ENCODE data around the gene DSCAM. TPM values are rescaled to one million over a fixed set of nuclear protein-coding genes. Genes with fewer than 3 reads are reported as not detected.

Gene DSCAM
- polyA plus RNA-seq, 4 donors, result under 0.01 to 0.22 (median 0.13) TPM; not detected in 1

GRCh38 chr21:40783404-40783803, 63.6 kb downstream of the DSCAM start:
- WGBS, 3 donors, result 83 to 91% (median 88%) methylated on average over 6 of the region's 6 CpGs
- H3K4me1 ChIP-seq (ENCODE audit: control insufficient read depth in 3 of 3, insufficient read depth in 2 of 3, low read depth in 1 of 3, low read length in 2 of 3), result no peaks in the 10 kb centered on the region
- H3K9me3 ChIP-seq (ENCODE audit: control insufficient read depth in 2 of 2, insufficient read depth in 1 of 2, low read depth in 1 of 2, low read length in 1 of 2), result no peaks in the 10 kb centered on the region
- no peak for DNase-seq
- H3K4me3 ChIP-seq (ENCODE audit: low read depth in 1 of 3, low read length in 3 of 3), result no peak overlapping the region
- no peak overlapping the region for H3K27ac ChIP-seq (ENCODE audit: low read depth in 1 of 3, low read length in 2 of 3)
- no peak for FAIRE-seq
- H3K36me3 ChIP-seq (ENCODE audit: control insufficient read depth in 3 of 3, insufficient read depth in 2 of 3, low read depth in 1 of 3, low read length in 3 of 3), result no peaks in the 10 kb centered on the region
- H3K27me3 ChIP-seq (ENCODE audit: control insufficient read depth in 3 of 3, insufficient read depth in 3 of 3, low read length in 3 of 3), result no peaks in the 10 kb centered on the region

GRCh38 chr21:40770435-40771055, 76.4 kb downstream of the DSCAM start:
- no peak for FAIRE-seq
- H3K27ac ChIP-seq (ENCODE audit: low read depth in 1 of 3, low read length in 2 of 3), result no peak overlapping the region

GRCh38 chr21:40769231-40769630, 77.7 kb downstream of the DSCAM start:
- H3K27me3 ChIP-seq (ENCODE audit: control insufficient read depth in 3 of 3, insufficient read depth in 3 of 3, low read length in 3 of 3), result no peaks in the 10 kb centered on the region
- H3K4me3 ChIP-seq (ENCODE audit: low read depth in 1 of 3, low read length in 3 of 3), result no peak overlapping the region
- H3K9me3 ChIP-seq (ENCODE audit: control insufficient read depth in 2 of 2, insufficient read depth in 1 of 2, low read depth in 1 of 2, low read length in 1 of 2), result no peaks in the 10 kb centered on the region
- FAIRE-seq (no peak), DNase-seq (no peak)
- H3K4me1 ChIP-seq (ENCODE audit: control insufficient read depth in 3 of 3, insufficient read depth in 2 of 3, low read depth in 1 of 3, low read length in 2 of 3), result no peaks in the 10 kb centered on the region
- WGBS, 3 donors, result 88 to 100% (median 95%) methylated on average over 1 of the region's 1 CpG
- no peak overlapping the region for H3K27ac ChIP-seq (ENCODE audit: low read depth in 1 of 3, low read length in 2 of 3)
- H3K36me3 ChIP-seq (ENCODE audit: control insufficient read depth in 3 of 3, insufficient read depth in 2 of 3, low read depth in 1 of 3, low read length in 3 of 3), result no peaks in the 10 kb centered on the region

More at GRCh38 chr21:40770435-40771055, 76.4 kb downstream of the DSCAM start:
- WGBS, 3 donors, result 39 to 52% (median 43%) methylated on average over 5 of the region's 5 CpGs
- no peaks in the 10 kb centered on the region for H3K4me1 ChIP-seq (ENCODE audit: control insufficient read depth in 3 of 3, insufficient read depth in 2 of 3, low read depth in 1 of 3, low read length in 2 of 3)
- no peaks in the 10 kb centered on the region for H3K36me3 ChIP-seq (ENCODE audit: control insufficient read depth in 3 of 3, insufficient read depth in 2 of 3, low read depth in 1 of 3, low read length in 3 of 3)
- H3K27me3 ChIP-seq (ENCODE audit: control insufficient read depth in 3 of 3, insufficient read depth in 3 of 3, low read length in 3 of 3), result no peaks in the 10 kb centered on the region
- H3K4me3 ChIP-seq (ENCODE audit: low read depth in 1 of 3, low read length in 3 of 3), result no peak overlapping the region
- peaks cover 0 to 3% of the 10 kb centered on the region in 2 donors for H3K9me3 ChIP-seq (ENCODE audit: control insufficient read depth in 2 of 2, insufficient read depth in 1 of 2, low read depth in 1 of 2, low read length in 1 of 2)
- DNase-seq, result no peak

- H3K4me1 ChIP-seq (ENCODE audit: control insufficient read depth in 3 of 3, insufficient read depth in 2 of 3, low read depth in 1 of 3, low read length in 2 of 3), result no peaks in the 10 kb centered on the region
- DNase-seq (no peak), FAIRE-seq (no peak)
- H3K4me3 ChIP-seq (ENCODE audit: low read depth in 1 of 3, low read length in 3 of 3), result no peak overlapping the region
- H3K9me3 ChIP-seq (ENCODE audit: control insufficient read depth in 2 of 2, insufficient read depth in 1 of 2, low read depth in 1 of 2, low read length in 1 of 2), result no peaks in the 10 kb centered on the region
- 13 to 55% (median 29%) methylated on average over 2 of the region's 2 CpGs for WGBS, 3 donors
- no peaks in the 10 kb centered on the region for H3K27me3 ChIP-seq (ENCODE audit: control insufficient read depth in 3 of 3, insufficient read depth in 3 of 3, low read length in 3 of 3)
- no peaks in the 10 kb centered on the region for H3K36me3 ChIP-seq (ENCODE audit: control insufficient read depth in 3 of 3, insufficient read depth in 2 of 3, low read depth in 1 of 3, low read length in 3 of 3)
- H3K27ac ChIP-seq (ENCODE audit: low read depth in 1 of 3, low read length in 2 of 3), result no peak overlapping the region
Measured at GRCh38 chr21:40768056-40768455, 78.9 kb downstream of the DSCAM start.

GRCh38 chr21:40766381-40766780, 80.6 kb downstream of the DSCAM start:
- Histone ChIP-seq H3K4me1 (ENCODE audit: control insufficient read depth in 3 of 3, insufficient read depth in 2 of 3, low read depth in 1 of 3, low read length in 2 of 3) (no peaks in the 10 kb centered on the region), H3K36me3 (ENCODE audit: control insufficient read depth in 3 of 3, insufficient read depth in 2 of 3, low read depth in 1 of 3, low read length in 3 of 3) (no peaks in the 10 kb centered on the region), H3K27ac (ENCODE audit: low read depth in 1 of 3, low read length in 2 of 3) (no peak overlapping the region), H3K4me3 (ENCODE audit: low read depth in 1 of 3, low read length in 3 of 3) (no peak overlapping the region), H3K9me3 (ENCODE audit: control insufficient read depth in 2 of 2, insufficient read depth in 1 of 2, low read depth in 1 of 2, low read length in 1 of 2) (no peaks in the 10 kb centered on the region), H3K27me3 (ENCODE audit: control insufficient read depth in 3 of 3, insufficient read depth in 3 of 3, low read length in 3 of 3) (no peaks in the 10 kb centered on the region)
- DNase-seq, result no peak
- no peak for FAIRE-seq
- WGBS, 3 donors, result 81 to 96% (median 94%) methylated on average over 1 of the region's 1 CpG

GRCh38 chr21:40765811-40766210, 81.1 kb downstream of the DSCAM start:
- no peak for DNase-seq
- no peaks in the 10 kb centered on the region for H3K9me3 ChIP-seq (ENCODE audit: control insufficient read depth in 2 of 2, insufficient read depth in 1 of 2, low read depth in 1 of 2, low read length in 1 of 2)

GRCh38 chr21:40760821-40761220, 86.1 kb downstream of the DSCAM start:
- H3K27me3 ChIP-seq (ENCODE audit: control insufficient read depth in 3 of 3, insufficient read depth in 3 of 3, low read length in 3 of 3), result no peaks in the 10 kb centered on the region
- DNase-seq (no peak), FAIRE-seq (no peak)
- H3K9me3 ChIP-seq (ENCODE audit: control insufficient read depth in 2 of 2, insufficient read depth in 1 of 2, low read depth in 1 of 2, low read length in 1 of 2), result no peaks in the 10 kb centered on the region
- H3K4me1 ChIP-seq (ENCODE audit: control insufficient read depth in 3 of 3, insufficient read depth in 2 of 3, low read depth in 1 of 3, low read length in 2 of 3), result no peaks in the 10 kb centered on the region
- H3K27ac ChIP-seq (ENCODE audit: low read depth in 1 of 3, low read length in 2 of 3), result no peak overlapping the region
- H3K36me3 ChIP-seq (ENCODE audit: control insufficient read depth in 3 of 3, insufficient read depth in 2 of 3, low read depth in 1 of 3, low read length in 3 of 3), result no peaks in the 10 kb centered on the region
- no peak overlapping the region for H3K4me3 ChIP-seq (ENCODE audit: low read depth in 1 of 3, low read length in 3 of 3)
- WGBS, 3 donors, result 41 to 71% (median 48%) methylated on average over 2 of the region's 2 CpGs

More at GRCh38 chr21:40765811-40766210, 81.1 kb downstream of the DSCAM start:
- Histone ChIP-seq H3K4me1 (ENCODE audit: control insufficient read depth in 3 of 3, insufficient read depth in 2 of 3, low read depth in 1 of 3, low read length in 2 of 3) (no peaks in the 10 kb centered on the region), H3K27ac (ENCODE audit: low read depth in 1 of 3, low read length in 2 of 3) (no peak overlapping the region), H3K27me3 (ENCODE audit: control insufficient read depth in 3 of 3, insufficient read depth in 3 of 3, low read length in 3 of 3) (no peaks in the 10 kb centered on the region), H3K4me3 (ENCODE audit: low read depth in 1 of 3, low read length in 3 of 3) (no peak overlapping the region), H3K36me3 (ENCODE audit: control insufficient read depth in 3 of 3, insufficient read depth in 2 of 3, low read depth in 1 of 3, low read length in 3 of 3) (no peaks in the 10 kb centered on the region)
- WGBS, 3 donors, result 45 to 56% (median 47%) methylated on average over 12 of the region's 12 CpGs
- no peak for FAIRE-seq

GRCh38 chr21:40759061-40759460, 87.9 kb downstream of the DSCAM start:
- H3K36me3 ChIP-seq (ENCODE audit: control insufficient read depth in 3 of 3, insufficient read depth in 2 of 3, low read depth in 1 of 3, low read length in 3 of 3), result no peaks in the 10 kb centered on the region
- no peaks in the 10 kb centered on the region for H3K27me3 ChIP-seq (ENCODE audit: control insufficient read depth in 3 of 3, insufficient read depth in 3 of 3, low read length in 3 of 3)
- H3K4me1 ChIP-seq (ENCODE audit: control insufficient read depth in 3 of 3, insufficient read depth in 2 of 3, low read depth in 1 of 3, low read length in 2 of 3), result no peaks in the 10 kb centered on the region
- DNase-seq (no peak), FAIRE-seq (no peak)
- WGBS, 3 donors, result 42 to 69% (median 57%) methylated on average over 2 of the region's 2 CpGs
- H3K4me3 ChIP-seq (ENCODE audit: low read depth in 1 of 3, low read length in 3 of 3), result no peak overlapping the region
- no peak overlapping the region for H3K27ac ChIP-seq (ENCODE audit: low read depth in 1 of 3, low read length in 2 of 3)
- no peaks in the 10 kb centered on the region for H3K9me3 ChIP-seq (ENCODE audit: control insufficient read depth in 2 of 2, insufficient read depth in 1 of 2, low read depth in 1 of 2, low read length in 1 of 2)

- FAIRE-seq, result no peak
- no peak for DNase-seq
- Histone ChIP-seq H3K27ac (ENCODE audit: low read depth in 1 of 3, low read length in 2 of 3) (no peak overlapping the region), H3K36me3 (ENCODE audit: control insufficient read depth in 3 of 3, insufficient read depth in 2 of 3, low read depth in 1 of 3, low read length in 3 of 3) (no peaks in the 10 kb centered on the region), H3K27me3 (ENCODE audit: control insufficient read depth in 3 of 3, insufficient read depth in 3 of 3, low read length in 3 of 3) (no peaks in the 10 kb centered on the region), H3K4me3 (ENCODE audit: low read depth in 1 of 3, low read length in 3 of 3) (no peak overlapping the region), H3K9me3 (ENCODE audit: control insufficient read depth in 2 of 2, insufficient read depth in 1 of 2, low read depth in 1 of 2, low read length in 1 of 2) (no peaks in the 10 kb centered on the region), H3K4me1 (ENCODE audit: control insufficient read depth in 3 of 3, insufficient read depth in 2 of 3, low read depth in 1 of 3, low read length in 2 of 3) (no peaks in the 10 kb centered on the region)
- WGBS, 3 donors, result 63 to 80% (median 73%) methylated on average over 3 of the region's 3 CpGs
Measured at GRCh38 chr21:40757366-40757765, 89.6 kb downstream of the DSCAM start.

Data from small intestine (tissue), 7 donors.